ENCODE data around the gene NARF. TPM values are rescaled to one million over a fixed set of nuclear protein-coding genes. Genes with fewer than 3 reads are reported as not detected.

NARF gene
- total RNA-seq (2022; extraction: Qiagen RNA extraction; ENCODE audit: low read depth) = 52.1 to 63.7 TPM (median 54.5 TPM) in 5 replicates

DNA sequence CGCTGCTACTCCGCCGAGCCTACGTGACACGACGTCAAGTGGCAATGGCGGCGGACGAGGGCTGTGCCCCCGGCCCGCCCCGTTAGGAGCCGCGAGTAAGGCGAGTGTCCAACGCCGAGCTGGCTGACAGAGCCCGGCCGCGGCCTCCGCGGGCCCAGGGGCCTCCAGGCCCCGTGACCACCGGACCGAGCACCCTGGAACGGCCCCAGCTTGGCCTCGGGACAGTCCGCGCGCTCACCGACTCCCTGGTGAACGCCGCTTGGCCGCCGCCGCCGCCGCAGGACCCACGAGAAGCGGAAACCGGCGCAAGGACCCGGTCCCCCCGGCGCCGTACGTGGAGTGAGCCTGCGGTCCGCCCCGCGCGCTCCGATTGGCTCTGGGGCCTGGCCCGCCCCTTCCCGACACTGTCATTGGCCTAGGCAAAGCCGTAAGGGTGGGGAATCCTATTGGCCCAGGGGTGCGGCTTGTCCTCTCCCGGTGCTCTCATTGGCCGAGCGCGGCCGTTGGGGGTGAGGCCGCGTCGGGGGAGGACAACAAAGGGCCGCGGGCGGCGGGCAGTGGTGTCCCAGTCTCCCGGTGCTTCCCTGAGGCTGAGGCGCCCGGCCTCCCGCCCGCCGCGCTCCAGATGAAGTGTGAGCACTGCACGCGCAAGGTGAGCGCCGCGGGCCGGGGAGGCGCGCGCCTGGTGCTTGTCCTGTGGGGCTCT lies at the start of gene NARF:
TSS of gene NARF (plus strand) at position 563 of the 706 bp plus-strand sequence. CDS start at position 626, 63 bp downstream.

GRCh38 chr17:82418001-82418986 lies 40.2 kb upstream of the NARF start, which contains the start of the genes HEXD and OGFOD3:
TSS of gene HEXD (plus strand) at chr17:82418347. CDS start at chr17:82419800, 1,453 bp downstream.
TSS of gene OGFOD3 (minus strand) at chr17:82418586. CDS start at chr17:82418485, 101 bp downstream.

DNA sequence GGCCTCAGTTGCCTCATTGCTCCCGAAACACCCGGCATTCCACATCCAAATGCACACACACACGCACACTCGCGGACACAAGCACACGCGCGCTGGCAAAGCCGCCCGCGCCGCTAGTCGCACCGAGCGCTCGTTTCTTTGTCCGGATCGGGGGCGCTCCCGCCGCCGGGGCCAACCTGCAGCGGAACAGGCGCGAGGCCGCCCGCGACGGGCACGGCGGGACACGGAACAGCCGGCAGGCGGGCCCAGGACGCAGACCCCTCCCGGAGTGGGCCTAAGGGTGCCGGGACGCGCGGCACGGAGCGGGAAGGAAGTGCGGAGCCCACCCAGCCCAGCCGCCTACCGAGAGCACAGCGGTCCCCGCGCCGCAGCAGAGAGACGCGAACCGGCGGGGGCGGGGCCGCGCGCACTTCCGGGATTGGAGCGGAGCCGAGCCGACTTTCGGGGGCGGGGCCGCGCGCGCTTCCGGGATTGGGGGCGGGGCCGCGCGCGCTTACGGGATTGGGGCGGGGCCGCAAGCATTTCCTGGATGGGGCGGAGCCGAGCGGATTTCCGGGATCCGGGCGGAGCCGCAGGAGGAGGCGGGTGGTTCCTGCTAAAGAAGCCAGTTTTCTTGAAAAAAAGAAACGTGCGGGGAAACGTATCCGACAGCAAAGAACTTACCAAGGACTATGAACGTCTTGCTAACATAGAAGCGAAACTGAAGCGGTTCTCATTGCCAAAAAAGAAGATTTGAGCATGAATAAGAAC lies 8.0 kb upstream of the NARF start, which contains the start of gene CYBC1:
TSS of gene CYBC1 (minus strand) at position 396 of the 750 bp plus-strand sequence. CDS start 1,498 bp downstream, outside the sequence.

DNA sequence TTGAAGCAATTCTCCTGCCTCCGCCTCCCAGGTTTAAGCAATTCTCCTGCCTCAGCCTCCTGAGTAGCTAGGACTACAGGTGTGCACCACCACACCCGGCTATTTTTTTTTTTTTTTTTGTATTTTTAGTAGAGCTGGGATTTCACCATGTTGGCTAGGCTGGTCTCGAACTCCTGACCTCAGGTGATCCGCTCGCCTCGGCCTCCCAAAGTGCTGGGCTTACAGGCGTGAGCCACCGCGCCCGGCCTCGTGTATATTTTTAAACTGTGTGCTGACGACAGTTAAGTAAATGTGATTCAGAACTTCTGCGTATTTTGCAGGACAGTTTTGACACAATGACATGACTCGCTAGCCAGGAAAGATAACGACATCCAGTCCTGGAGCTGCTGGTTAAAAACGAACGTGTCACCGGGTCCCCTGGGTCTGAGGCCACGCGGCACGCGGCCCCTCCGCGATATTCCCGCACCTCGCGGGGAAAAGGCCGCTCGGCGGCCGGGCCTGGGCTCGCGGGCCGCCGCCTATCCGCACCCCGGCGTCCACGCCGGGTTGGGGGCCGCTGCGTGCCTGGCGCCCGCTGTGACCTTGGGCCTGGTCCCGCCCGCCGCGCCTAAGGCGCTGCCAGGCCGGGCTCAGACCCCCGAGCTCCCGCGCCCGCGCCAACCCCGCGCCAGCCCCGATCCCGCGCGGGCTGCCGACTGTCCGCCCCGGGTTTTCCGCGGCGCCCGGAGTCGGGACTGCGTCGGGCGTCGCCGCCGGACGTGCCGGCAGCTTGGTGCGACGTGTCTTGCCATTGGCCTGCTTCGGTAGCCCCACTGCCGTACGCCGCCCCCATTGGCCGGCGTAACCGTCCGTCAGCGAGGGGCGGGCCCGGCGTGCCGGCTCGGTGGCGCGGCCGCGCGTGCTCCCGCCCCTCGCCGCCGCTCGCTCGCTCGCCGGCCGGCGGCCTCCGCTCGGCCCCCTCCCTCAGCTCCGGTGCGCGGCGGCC lies 60.6 kb downstream of the NARF start, which contains the start of gene FOXK2:
TSS of gene FOXK2 (plus strand) at position 907 of the 985 bp plus-strand sequence. CDS start 157 bp downstream, outside the sequence.

Other genes starting within 250 kb of the NARF start
- gene CCDC57, start 245.9 kb upstream of the NARF start, total RNA-seq (2022; extraction: Qiagen RNA extraction; ENCODE audit: low read depth) = 20.7 to 26.9 TPM (median 23.5 TPM) in 5 replicates
- 88.1 to 110 TPM (median 107 TPM) in 5 replicates for gene SLC16A3, start 229.7 kb upstream of the NARF start, total RNA-seq (2022; extraction: Qiagen RNA extraction; ENCODE audit: low read depth)
- gene CSNK1D, start 185.0 kb upstream of the NARF start, total RNA-seq (2022; extraction: Qiagen RNA extraction; ENCODE audit: low read depth) = 146 to 164 TPM (median 156 TPM) in 5 replicates
- 0.09 to 0.33 TPM (median 0.20 TPM) in 3 of 5 replicates, not detected in the others for gene CD7, start 141.1 kb upstream of the NARF start, total RNA-seq (2022; extraction: Qiagen RNA extraction; ENCODE audit: low read depth)
- 0.99 to 1.9 TPM (median 1.3 TPM) in 5 replicates for gene SECTM1, start 125.0 kb upstream of the NARF start, total RNA-seq (2022; extraction: Qiagen RNA extraction; ENCODE audit: low read depth)
- gene TEX19, start 99.5 kb upstream of the NARF start, total RNA-seq (2022; extraction: Qiagen RNA extraction; ENCODE audit: low read depth) = 0.22 to 0.59 TPM (median 0.33 TPM) in 5 replicates
- not detected in 5 replicates for gene UTS2R, start 87.0 kb upstream of the NARF start, total RNA-seq (2022; extraction: Qiagen RNA extraction; ENCODE audit: low read depth)
- 9.5 to 14.5 TPM (median 12.8 TPM) in 5 replicates for gene HEXD, start 40.4 kb upstream of the NARF start, total RNA-seq (2022; extraction: Qiagen RNA extraction; ENCODE audit: low read depth)
- 17.4 to 25.1 TPM (median 23.2 TPM) in 5 replicates for gene OGFOD3, start 40.2 kb upstream of the NARF start, total RNA-seq (2022; extraction: Qiagen RNA extraction; ENCODE audit: low read depth)
- gene CYBC1, start 8.0 kb upstream of the NARF start, total RNA-seq (2022; extraction: Qiagen RNA extraction; ENCODE audit: low read depth) = 51.8 to 65.9 TPM (median 57.5 TPM) in 5 replicates
- gene FOXK2, start 61.0 kb downstream of the NARF start, total RNA-seq (2022; extraction: Qiagen RNA extraction; ENCODE audit: low read depth) = 43.3 to 56.8 TPM (median 53.5 TPM) in 5 replicates
- gene WDR45B, start 189.7 kb downstream of the NARF start, total RNA-seq (2022; extraction: Qiagen RNA extraction; ENCODE audit: low read depth) = 94.6 to 101 TPM (median 95.7 TPM) in 5 replicates
- gene RAB40B, start 240.0 kb downstream of the NARF start, total RNA-seq (2022; extraction: Qiagen RNA extraction; ENCODE audit: low read depth) = 16.1 to 18.2 TPM (median 17.2 TPM) in 5 replicates

Data from A549 treated with CpdA at 1 μM for 4 hours (cell line).